ENCODE data around the gene ADAM17.

GRCh38 chr2:9590641-9591040, 35.0 kb upstream of the ADAM17 start:
- no peak for TF ChIP-seq CTCF (IDR thresholded peaks at IDR 0.05)
- TF ChIP-seq POLR2AphosphoS5 (IDR thresholded peaks at IDR 0.05): no peak
- no peak for TF ChIP-seq EP300 (IDR thresholded peaks at IDR 0.05)
- no peak for TF ChIP-seq POLR2A (IDR thresholded peaks at IDR 0.05)
